ENCODE data around the gene NECTIN2. TPM values are rescaled to one million over a fixed set of nuclear protein-coding genes. Genes with fewer than 3 reads are reported as not detected.

Gene NECTIN2
- total RNA-seq, 4 donors from 2014 or later = 63.2 to 126 (median 90.4) TPM

GRCh38 chr19:44808463-44809371 is 37.4 kb upstream of the NECTIN2 start, which contains the start of gene BCAM:
Gene BCAM, plus strand, starts transcription at chr19:44809103. Its CDS starts 22 bp downstream, at chr19:44809125.
- Histone ChIP-seq H3K27ac (peak within 1 kb of the TSS; percentile 56 to 90 (median 79)), H3K4me1 (peaks cover 0 to 49% (median 23%) of the 10 kb centered on the region in 4 donors), H3K27me3 (no peaks in the 10 kb centered on the region), H3K4me3 (peak within 1 kb of the TSS; percentile 37 to 66 (median 48)), H3K9me3 (peaks cover 0 to 6% (median 0%) of the 10 kb centered on the region in 4 donors), H3K36me3 (peaks cover 0 to 16% (median 0%) of the 10 kb centered on the region in 3 donors)
- peak; percentile 55 to 57 for DNase-seq (ENCODE audit: low spot score in 2 of 2)
- no peak for TF ChIP-seq CTCF (IDR thresholded peaks at IDR 0.05)
- TF ChIP-seq POLR2A (IDR thresholded peaks at IDR 0.05) = peak in 1 of 2 donors; percentile 32
- TF ChIP-seq EP300 (IDR thresholded peaks at IDR 0.05) = peak in 1 of 2 donors; percentile 59
- 1% methylated on average over 40 to 45 of the region's 59 CpGs for WGBS, 2 donors

- Histone ChIP-seq H3K4me1 (peaks cover 0 to 49% (median 23%) of the 10 kb centered on the region in 4 donors), H3K36me3 (peaks cover 0 to 26% (median 0%) of the 10 kb centered on the region in 3 donors), H3K9me3 (no peaks in the 10 kb centered on the region), H3K27me3 (no peaks in the 10 kb centered on the region), H3K4me3 (peak overlapping the region; percentile 37 to 66 (median 48)), H3K27ac (peak overlapping the region; percentile 45 to 90 (median 64))
- TF ChIP-seq CTCF (IDR thresholded peaks at IDR 0.05) = no peak
- TF ChIP-seq POLR2A (IDR thresholded peaks at IDR 0.05) = no peak
- no peak for TF ChIP-seq EP300 (IDR thresholded peaks at IDR 0.05)
- 24 to 34% methylated on average over 6 to 7 of the region's 7 CpGs for WGBS, 2 donors
- DNase-seq (ENCODE audit: low spot score in 2 of 2) = no peak
Observed at GRCh38 chr19:44809577-44810233, 36.4 kb upstream of the NECTIN2 start.

- peak overlapping the region in 1 of 4 donors; percentile 90 for H3K27ac ChIP-seq
- TF ChIP-seq CTCF (IDR thresholded peaks at IDR 0.05) (no peak), POLR2A (IDR thresholded peaks at IDR 0.05) (no peak), EP300 (IDR thresholded peaks at IDR 0.05) (no peak)
- no peak for DNase-seq (ENCODE audit: low spot score in 2 of 2)
- H3K27me3 ChIP-seq = no peaks in the 10 kb centered on the region
- 52 to 68% methylated on average over 10 to 13 of the region's 13 CpGs for WGBS, 2 donors
- H3K4me1 ChIP-seq = peaks cover 0 to 49% (median 23%) of the 10 kb centered on the region in 4 donors
- H3K9me3 ChIP-seq = no peaks in the 10 kb centered on the region
- H3K4me3 ChIP-seq = peak overlapping the region in 2 of 4 donors; percentile 45 to 66
- H3K36me3 ChIP-seq = peaks cover 0 to 34% (median 0%) of the 10 kb centered on the region in 3 donors
Observed at GRCh38 chr19:44810234-44811121, 35.6 kb upstream of the NECTIN2 start.

GRCh38 chr19:44811122-44811419 is 35.0 kb upstream of the NECTIN2 start:
- H3K27me3 ChIP-seq = no peaks in the 10 kb centered on the region
- no peak for DNase-seq (ENCODE audit: low spot score in 2 of 2)
- H3K9me3 ChIP-seq = no peaks in the 10 kb centered on the region
- peak overlapping the region in 1 of 4 donors; percentile 66 for H3K4me3 ChIP-seq
- no peak for TF ChIP-seq CTCF (IDR thresholded peaks at IDR 0.05)
- no peak for TF ChIP-seq EP300 (IDR thresholded peaks at IDR 0.05)
- TF ChIP-seq POLR2A (IDR thresholded peaks at IDR 0.05) = no peak
- H3K4me1 ChIP-seq = peaks cover 0 to 49% (median 23%) of the 10 kb centered on the region in 4 donors
- peaks cover 0 to 40% (median 0%) of the 10 kb centered on the region in 3 donors for H3K36me3 ChIP-seq
- 90 to 92% methylated on average over 7 of the region's 7 CpGs for WGBS, 2 donors
- no peak overlapping the region for H3K27ac ChIP-seq

Measured in tibial nerve (tissue), 4 donors.